GM21576 (cell line): ENCODE results near the gene GBP4.

ENCODE experiments used
- ATAC-seq: cut with Tn5 transposase; IDR thresholded peaks from one replicate; pipeline ENCODE4 v1.9.1; 2021; ENCODE audit warnings: mild to moderate bottlenecking, moderate library complexity; ENCODE audit not compliant: unreplicated experiment

GBP4 gene

GRCh38 chr1:89171067-89171438 lies 27.7 kb downstream of the GBP4 start:
- no peak for ATAC-seq

DNA sequence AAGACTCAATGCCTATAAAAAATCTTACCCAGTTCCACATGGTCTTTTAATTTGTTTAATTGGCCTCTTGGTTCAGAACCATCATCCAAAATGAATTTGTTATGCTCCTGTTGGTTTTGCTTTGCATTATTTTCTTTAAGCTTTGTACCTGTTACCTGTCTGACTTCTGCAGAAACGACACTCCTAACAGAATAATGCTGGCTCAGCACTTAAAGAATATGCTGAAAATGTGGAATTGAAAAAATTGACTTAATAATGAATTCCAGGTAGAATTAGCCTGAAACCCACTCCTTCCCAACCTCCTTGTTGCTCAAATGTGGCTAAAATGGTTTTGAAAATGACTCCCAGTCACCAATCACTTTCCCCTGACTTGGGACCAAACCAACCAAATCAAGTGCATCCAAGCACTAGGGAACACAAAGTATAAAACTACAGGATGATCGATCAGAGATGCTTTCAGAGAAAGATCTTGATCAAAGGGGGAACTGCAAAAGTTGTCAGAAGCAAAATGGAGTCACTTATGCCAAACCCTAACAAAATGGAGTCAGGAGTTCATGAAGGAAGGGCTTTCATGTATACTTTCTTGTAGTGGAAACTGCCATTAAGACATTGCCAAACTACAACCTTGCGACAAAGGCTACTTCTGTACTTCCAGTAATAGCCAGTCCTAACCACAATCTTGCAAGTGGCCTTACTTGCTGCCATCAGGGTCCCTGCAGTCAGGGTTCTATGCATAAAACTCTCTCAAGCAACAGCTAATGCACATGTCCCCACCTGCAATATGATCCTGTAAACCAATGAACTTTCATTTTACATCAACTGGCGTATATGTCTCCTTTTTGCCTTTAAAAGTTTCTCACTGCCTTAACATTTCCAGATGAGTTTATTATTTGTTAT lies 28.3 kb downstream of the GBP4 start:
- ATAC-seq, result no peak

- ATAC-seq, result no peak
These were observed 29.6 kb downstream of the GBP4 start for GRCh38 chr1:89169166-89169565.

DNA sequence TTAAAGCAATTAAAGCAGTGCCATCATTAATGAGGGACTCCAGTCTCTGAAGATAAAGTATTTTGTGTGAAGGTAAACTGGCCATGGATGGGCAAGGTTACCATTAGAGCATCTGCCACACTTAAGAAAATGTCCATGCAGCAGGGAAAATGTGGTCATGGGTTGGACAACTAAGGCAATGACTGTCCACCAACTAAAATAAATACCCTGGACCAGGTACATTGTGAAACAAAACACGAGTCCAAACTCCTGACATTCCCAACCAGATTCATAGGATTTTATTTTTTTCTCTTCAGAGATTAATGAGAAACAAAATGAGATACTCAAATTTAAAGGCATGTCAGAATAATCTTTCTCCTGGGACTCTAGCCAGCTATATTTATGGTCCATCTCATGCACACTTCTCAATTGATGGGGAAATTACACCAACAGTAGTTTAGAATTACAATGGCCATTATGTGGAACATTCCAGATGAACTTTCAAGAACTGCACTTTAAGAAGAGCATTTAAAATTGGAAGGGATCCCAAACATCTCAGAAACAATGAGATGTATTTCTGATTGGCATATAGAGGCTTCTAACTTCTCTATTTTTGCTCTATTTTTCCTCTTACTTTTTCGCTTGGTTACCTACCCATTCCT lies 31.0 kb downstream of the GBP4 start:
- no peak for ATAC-seq

GRCh38 chr1:89166705-89167104 lies 32.0 kb downstream of the GBP4 start:
- no peak for ATAC-seq

DNA sequence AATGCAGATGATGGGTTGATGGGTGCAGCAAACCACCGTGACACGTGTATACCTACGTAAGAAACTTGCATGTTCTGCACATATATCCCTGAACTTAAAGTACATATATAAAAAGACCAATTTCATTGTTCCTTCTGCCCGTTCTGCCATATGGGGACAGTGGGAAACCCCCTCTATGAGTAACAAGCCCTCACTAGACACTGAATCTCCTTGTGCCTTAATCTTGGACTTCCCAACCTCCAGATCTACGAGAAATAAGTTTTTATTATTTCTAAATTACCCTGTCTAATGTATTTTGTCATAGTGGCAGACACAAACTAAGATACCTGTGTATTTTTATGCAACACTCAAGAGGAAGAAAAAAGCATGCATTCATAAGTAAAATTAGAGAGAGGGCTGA lies 32.9 kb downstream of the GBP4 start:
- ATAC-seq, result no peak

GRCh38 chr1:89151047-89151446 lies 47.7 kb downstream of the GBP4 start:
- ATAC-seq, result no peak

DNA sequence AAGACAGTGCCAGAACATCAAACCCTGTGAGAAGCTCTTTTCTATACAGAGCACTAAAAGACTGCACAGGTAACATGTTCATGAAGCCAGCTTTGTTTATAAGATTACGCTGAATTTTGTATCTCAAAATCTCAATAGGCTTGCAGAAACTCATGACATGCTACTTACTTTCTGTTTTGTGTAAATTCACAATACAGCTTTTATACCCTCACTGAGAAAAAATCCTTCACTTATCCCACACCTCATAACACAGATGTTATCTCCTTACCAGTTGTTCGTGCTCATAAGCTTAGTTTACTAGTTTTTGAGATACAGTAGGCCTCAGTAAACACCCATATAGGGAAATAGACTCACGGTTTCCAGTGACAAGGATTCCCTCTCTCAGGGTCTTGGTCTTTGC lies 48.8 kb downstream of the GBP4 start:
- ATAC-seq, result no peak

- ATAC-seq, result no peak
These were observed 49.5 kb downstream of the GBP4 start for GRCh38 chr1:89149229-89149628.

DNA sequence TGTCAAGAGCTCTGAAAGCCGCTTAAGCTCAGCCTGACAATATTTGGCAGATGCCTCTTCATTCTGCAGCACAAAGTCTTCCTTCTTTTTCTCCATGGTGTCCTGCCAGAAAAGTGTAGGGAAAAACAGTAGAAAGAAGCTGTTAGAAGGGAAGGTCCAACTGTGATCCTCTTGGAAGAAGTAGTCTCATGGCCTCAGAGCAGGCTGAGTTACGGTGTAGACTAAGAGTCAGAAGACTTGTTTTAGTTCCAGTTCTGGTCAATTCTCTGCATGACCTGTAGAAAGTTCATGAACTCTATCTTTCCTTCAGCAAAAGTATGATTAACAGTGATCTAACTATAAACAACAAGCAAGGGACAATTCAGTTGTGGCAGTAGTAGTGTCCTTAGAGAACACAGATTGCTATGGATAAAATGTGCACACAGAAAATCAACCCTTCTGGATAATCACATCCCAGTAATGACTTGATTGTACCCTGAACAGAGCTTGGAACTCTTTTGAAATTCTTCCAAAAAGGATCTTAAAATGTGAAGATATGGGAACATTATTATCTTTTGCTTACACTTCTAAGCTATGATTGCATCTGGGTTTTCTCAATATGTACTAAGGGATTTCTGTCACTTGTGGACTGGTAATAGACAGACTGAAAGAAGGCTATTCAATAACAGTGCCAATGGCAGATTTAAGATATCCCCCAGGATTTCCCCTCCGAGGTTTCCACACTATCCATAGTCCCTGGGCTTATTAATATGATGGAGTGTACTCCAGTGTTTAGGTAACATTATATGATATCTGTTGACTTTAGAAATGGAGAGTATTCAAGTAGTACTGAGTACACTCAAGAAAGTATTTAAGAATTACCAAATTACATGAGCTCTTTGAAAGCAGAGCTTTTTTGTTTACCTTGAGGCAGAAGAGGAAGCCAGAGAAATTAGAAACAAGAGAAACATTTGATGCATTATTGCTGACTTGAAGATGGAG lies 50.8 kb downstream of the GBP4 start:
- ATAC-seq, result no peak

DNA sequence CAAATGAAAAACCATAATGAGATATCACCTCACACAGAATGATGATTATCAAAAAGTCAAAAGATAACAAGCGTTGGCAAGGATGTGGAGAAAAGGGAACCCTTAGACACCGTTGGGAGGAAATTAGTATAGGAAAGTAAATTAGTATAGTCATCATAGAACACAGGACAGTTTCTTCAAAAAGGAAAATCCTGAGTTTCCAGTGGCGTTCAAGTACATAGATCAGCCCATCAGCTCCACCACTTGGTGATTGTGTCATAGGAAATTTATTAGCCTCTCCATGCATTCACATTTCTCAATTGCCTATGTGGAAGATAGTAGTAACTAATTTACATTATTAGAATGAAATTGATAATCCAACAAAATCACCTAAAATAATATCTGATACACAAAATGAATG lies 52.0 kb downstream of the GBP4 start:
- ATAC-seq, result no peak

GRCh38 chr1:89143484-89143883 lies 55.3 kb downstream of the GBP4 start:
- ATAC-seq, result no peak

- ATAC-seq, result no peak
These were observed 56.6 kb downstream of the GBP4 start for GRCh38 chr1:89142160-89142559.

GRCh38 chr1:89133747-89134146 lies 65.0 kb downstream of the GBP4 start:
- no peak for ATAC-seq
